Esophagus squamous epithelium (tissue), 5 donors: ENCODE results near the gene SRD5A3. TPM values are rescaled to one million over a fixed set of nuclear protein-coding genes. Genes with fewer than 3 reads are reported as not detected.

Experiments used
- DNase-seq: peaks from one replicate; lab custom pipeline; 2025; lab: John Stamatoyannopoulos, UW
- H3K27ac ChIP-seq, 4 donors: fragments of 200-600 bp; sonication (generic); one replicate each; pipeline ENCODE4 v1.5.1; 2016 to 2019; ENCODE audit warnings: mild to moderate bottlenecking in 1 of 4
- H3K27me3 ChIP-seq, 4 donors: fragments of 200-600 bp; sonication (generic); 1 replicate in 3 of 4; 2 replicates in 1 of 4; pipeline versions ENCODE4 v1.5.1 to v1.6.0; 2017 to 2021; ENCODE audit warnings: antibody characterized with exemption in 1 of 4
- H3K36me3 ChIP-seq, 3 donors: fragments of 200-600 bp; sonication (generic); one replicate each; pipeline ENCODE4 v1.5.1; 2016 to 2019
- H3K4me1 ChIP-seq, 3 donors: fragments of 200-600 bp; sonication (generic); one replicate each; pipeline ENCODE4 v1.5.1; 2017 to 2019
- H3K4me3 ChIP-seq, 4 donors: fragments of 200-600 bp; sonication (generic); 1 replicate in 3 of 4; 2 replicates in 1 of 4; pipeline ENCODE4 v1.5.1; 2016 to 2019; ENCODE audit warnings: mild to moderate bottlenecking in 2 of 4, moderate library complexity in 1 of 4
- H3K9me3 ChIP-seq, 3 donors: fragments of 200-600 bp; sonication (generic); one replicate each; pipeline ENCODE4 v1.5.1; 2016 to 2019
- POLR2A ChIP-seq, 4 donors: fragments of 450-650 bp; IDR thresholded peaks; one replicate each; pipeline ENCODE4 v1.6.1; 2017; ENCODE audit warnings: antibody characterized with exemption in 4 of 4, mild to moderate bottlenecking in 4 of 4, moderate library complexity in 3 of 4
- WGBS, 2 donors: methylation state at CpG; one replicate each; pipeline ENCODE4 v1.1.5; 2018; 5-methylcytosine and 5-hydroxymethylcytosine counted together
- intact Hi-C: fragments of 100-400 bp; cut with DNase I; formaldehyde crosslinking; loops from one replicate; pipeline ENCODE4 v1.15.0; 2022
- total RNA-seq, 4 donors: library from RNA; depleted of rRNA; stranded (reverse); fragments of >200 nt; gene quantifications; one replicate each; pipeline ENCODE4 v1.1.0, GENCODE V29; 2016
- TF ChIP-seq, protein P1 (sequence below), 6 experiments: fragments of 450-650 bp in 4 of 6; fragments of 200-600 bp in 2 of 6; sonication (generic) in 2 of 6; IDR thresholded peaks; one replicate each; pipeline ENCODE4 v1.5.1; 2016 to 2019; ENCODE audit warnings: antibody characterized with exemption in 6 of 6, mild to moderate bottlenecking in 4 of 6, moderate library complexity in 4 of 6
- donor health status: DM: yes; HTN: yes; CAD: no.

Gene SRD5A3
- total RNA-seq, 4 donors from 2014 or later, result 9.9 to 28.1 (median 18.4) TPM

DNA sequence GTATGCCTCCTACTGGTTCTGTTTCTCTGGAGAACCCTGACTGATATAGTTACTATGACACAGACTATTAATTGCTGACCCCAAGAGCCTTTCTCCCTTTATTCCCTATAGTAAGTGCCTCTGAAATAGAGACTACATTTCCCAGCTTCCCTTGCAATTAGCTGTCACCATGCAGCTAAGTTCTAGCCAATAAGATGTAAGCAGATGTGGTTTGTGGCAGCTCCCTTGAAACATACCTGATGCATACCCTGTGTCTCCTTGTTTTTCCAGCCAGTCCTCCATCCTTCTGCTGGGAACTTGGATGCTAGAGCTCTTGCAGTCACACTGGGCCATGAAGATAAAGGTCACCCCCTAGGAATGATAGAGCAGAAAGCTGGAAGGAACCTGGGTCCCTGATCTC is 40.0 kb downstream of the SRD5A3 start:
- Histone ChIP-seq H3K27ac (no peak overlapping the region), H3K4me1 (no peaks in the 10 kb centered on the region), H3K27me3 (no peaks in the 10 kb centered on the region), H3K36me3 (no peaks in the 10 kb centered on the region), H3K4me3 (no peak overlapping the region), H3K9me3 (no peaks in the 10 kb centered on the region)
- TF ChIP-seq, protein P1, sequence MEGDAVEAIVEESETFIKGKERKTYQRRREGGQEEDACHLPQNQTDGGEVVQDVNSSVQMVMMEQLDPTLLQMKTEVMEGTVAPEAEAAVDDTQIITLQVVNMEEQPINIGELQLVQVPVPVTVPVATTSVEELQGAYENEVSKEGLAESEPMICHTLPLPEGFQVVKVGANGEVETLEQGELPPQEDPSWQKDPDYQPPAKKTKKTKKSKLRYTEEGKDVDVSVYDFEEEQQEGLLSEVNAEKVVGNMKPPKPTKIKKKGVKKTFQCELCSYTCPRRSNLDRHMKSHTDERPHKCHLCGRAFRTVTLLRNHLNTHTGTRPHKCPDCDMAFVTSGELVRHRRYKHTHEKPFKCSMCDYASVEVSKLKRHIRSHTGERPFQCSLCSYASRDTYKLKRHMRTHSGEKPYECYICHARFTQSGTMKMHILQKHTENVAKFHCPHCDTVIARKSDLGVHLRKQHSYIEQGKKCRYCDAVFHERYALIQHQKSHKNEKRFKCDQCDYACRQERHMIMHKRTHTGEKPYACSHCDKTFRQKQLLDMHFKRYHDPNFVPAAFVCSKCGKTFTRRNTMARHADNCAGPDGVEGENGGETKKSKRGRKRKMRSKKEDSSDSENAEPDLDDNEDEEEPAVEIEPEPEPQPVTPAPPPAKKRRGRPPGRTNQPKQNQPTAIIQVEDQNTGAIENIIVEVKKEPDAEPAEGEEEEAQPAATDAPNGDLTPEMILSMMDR (IDR thresholded peaks at IDR 0.05), result no peak
- TF ChIP-seq POLR2A (IDR thresholded peaks at IDR 0.05), result no peak
- intact Hi-C loops, result no loop called here
- DNase-seq, result no peak

DNA sequence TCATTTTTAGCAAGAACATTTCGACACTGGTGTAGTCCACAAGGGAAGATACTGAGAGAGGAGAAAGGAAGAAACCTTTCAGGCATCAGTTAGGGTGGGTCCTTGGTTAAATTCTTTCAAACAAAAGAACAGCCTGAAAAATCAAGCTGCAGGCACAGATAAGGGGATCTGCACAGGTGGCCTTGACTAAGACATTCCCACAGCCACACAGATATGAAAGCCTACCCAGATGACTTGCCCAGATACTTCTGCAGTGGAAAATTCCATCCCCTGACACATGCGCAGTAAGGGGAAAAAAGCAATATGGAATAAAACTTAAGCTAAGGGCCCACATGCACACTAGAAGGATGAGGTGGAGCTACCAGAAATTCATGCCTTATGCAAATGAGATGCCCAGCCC is 40.8 kb downstream of the SRD5A3 start:
- H3K27me3 ChIP-seq, result no peaks in the 10 kb centered on the region
- no peaks in the 10 kb centered on the region for H3K9me3 ChIP-seq
- H3K36me3 ChIP-seq, result no peaks in the 10 kb centered on the region
- 95 to 96% methylated on average over 2 of the region's 2 CpGs for WGBS, 2 donors
- DNase-seq, result no peak
- H3K4me3 ChIP-seq, result no peak overlapping the region
- intact Hi-C loops, result no loop called here
- TF ChIP-seq, protein P1 (IDR thresholded peaks at IDR 0.05), result no peak
- TF ChIP-seq POLR2A (IDR thresholded peaks at IDR 0.05), result no peak
- no peaks in the 10 kb centered on the region for H3K4me1 ChIP-seq
- no peak overlapping the region for H3K27ac ChIP-seq

DNA sequence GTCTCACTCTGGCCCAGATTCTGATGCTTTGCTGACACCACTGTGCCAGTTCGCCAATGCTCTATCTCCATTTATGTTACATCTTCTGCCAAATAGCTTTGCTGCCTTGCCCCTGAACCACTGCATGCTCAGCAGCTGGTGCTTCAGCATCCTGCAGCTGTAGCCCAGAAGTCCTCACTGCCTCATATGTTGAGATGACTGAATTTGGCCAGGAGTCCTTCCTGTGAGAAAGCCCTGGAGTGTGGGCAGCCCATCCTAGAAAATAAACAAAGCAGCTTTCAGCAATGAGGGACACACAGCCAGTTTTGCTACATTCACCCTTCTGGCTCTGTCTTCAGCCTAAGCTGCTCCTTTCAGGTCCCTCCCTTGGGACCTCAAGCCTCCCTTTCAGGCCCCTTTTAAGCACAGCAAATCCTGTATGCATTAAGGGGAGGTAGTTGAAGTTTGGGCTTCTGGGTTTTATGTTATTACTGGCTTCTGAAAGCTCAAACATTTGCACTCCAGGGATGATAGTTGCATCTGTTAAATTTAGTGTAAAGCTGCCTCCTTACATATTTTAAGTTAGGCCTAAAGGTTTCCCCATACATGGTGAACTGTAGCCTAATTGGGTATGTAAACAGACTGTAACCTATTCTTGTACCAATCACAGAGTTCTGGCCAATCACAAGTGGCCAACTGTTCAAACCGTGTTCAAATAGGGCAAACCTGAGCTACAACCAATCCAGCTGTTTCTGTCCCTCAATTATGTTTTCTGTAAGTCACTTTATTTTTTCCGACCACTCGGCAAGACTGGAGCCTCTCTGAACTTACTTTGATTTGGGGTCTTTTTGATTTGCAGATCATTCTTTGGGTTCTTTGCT is 47.6 kb downstream of the SRD5A3 start:
- H3K27ac ChIP-seq, result peak overlapping the region in 1 of 4 donors; percentile 18
- no peak for DNase-seq
- intact Hi-C loops, result no loop called here
- no peaks in the 10 kb centered on the region for H3K9me3 ChIP-seq
- WGBS, 2 donors, result 84 to 89% methylated on average over 4 of the region's 4 CpGs
- no peaks in the 10 kb centered on the region for H3K36me3 ChIP-seq
- H3K4me3 ChIP-seq, result no peak overlapping the region
- TF ChIP-seq POLR2A (IDR thresholded peaks at IDR 0.05), result no peak
- TF ChIP-seq, protein P1 (IDR thresholded peaks at IDR 0.05), result no peak
- peaks cover 6 to 23% (median 8%) of the 10 kb centered on the region in 3 donors for H3K4me1 ChIP-seq
- no peaks in the 10 kb centered on the region for H3K27me3 ChIP-seq

DNA sequence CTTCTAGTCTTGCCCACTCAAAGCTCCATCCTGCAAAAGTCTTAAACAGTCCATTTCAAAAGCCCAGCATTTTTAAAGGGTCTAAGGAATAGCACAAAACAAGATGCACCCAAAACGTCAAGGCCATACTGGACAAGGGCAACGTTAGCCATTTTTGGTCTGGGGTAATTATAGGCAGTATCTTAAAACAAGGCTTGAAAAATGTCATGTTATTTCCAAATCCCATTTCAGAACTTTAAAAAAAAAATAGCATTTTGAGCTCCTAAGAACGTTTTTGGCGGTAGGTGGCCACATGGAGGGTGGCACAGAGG is 49.1 kb downstream of the SRD5A3 start:
- no peaks in the 10 kb centered on the region for H3K27me3 ChIP-seq
- no peak for DNase-seq
- peaks cover 14 to 36% (median 18%) of the 10 kb centered on the region in 3 donors for H3K4me1 ChIP-seq
- TF ChIP-seq, protein P1 (IDR thresholded peaks at IDR 0.05), result peak in 2 of 6 experiments; percentile 4 to 37
- no peak for TF ChIP-seq POLR2A (IDR thresholded peaks at IDR 0.05)
- WGBS, 2 donors, result 0 to 2% methylated on average over 4 of the region's 4 CpGs
- intact Hi-C loops, result loop anchor here (5.0 kb wide), 1 partner anchor 48 kb away; the partner anchor contains the start of gene SRD5A3
- H3K4me3 ChIP-seq, result peak overlapping the region; percentile 75 to 99 (median 96)
- no peaks in the 10 kb centered on the region for H3K36me3 ChIP-seq
- no peaks in the 10 kb centered on the region for H3K9me3 ChIP-seq
- H3K27ac ChIP-seq, result peak overlapping the region; percentile 96 to 100 (median 100)
